Measurements from ENCODE around the gene PACSIN2.

The PACSIN2 gene

GRCh38 chr22:42914511-42915076, 100.4 kb downstream of the PACSIN2 start:
- H3K27me3 Mint-ChIP-seq (ENCODE audit: low read depth, poor library complexity): no peaks in the 10 kb centered on the region
- peaks cover 41% of the 10 kb centered on the region for H3K4me1 Mint-ChIP-seq
- TF ChIP-seq CTCF (IDR thresholded peaks at IDR 0.05): no peak
- H3K36me3 Mint-ChIP-seq (ENCODE audit: low read depth): peaks cover 10% of the 10 kb centered on the region
- no peak overlapping the region for H3K4me3 Mint-ChIP-seq
- H3K27ac Mint-ChIP-seq: no peak overlapping the region
- DNase-seq: no peak
- H3K9me3 Mint-ChIP-seq: no peaks in the 10 kb centered on the region

GRCh38 chr22:42913874-42914510, 101.0 kb downstream of the PACSIN2 start:
- TF ChIP-seq CTCF (IDR thresholded peaks at IDR 0.05): no peak
- DNase-seq: no peak
- Mint-ChIP-seq H3K27me3 (ENCODE audit: low read depth, poor library complexity) (no peaks in the 10 kb centered on the region), H3K4me3 (no peak overlapping the region), H3K36me3 (ENCODE audit: low read depth) (peaks cover 10% of the 10 kb centered on the region), H3K9me3 (no peaks in the 10 kb centered on the region), H3K4me1 (peaks cover 47% of the 10 kb centered on the region), H3K27ac (no peak overlapping the region)

GRCh38 chr22:42912059-42912458, 102.9 kb downstream of the PACSIN2 start:
- H3K9me3 Mint-ChIP-seq: no peaks in the 10 kb centered on the region
- H3K36me3 Mint-ChIP-seq (ENCODE audit: low read depth): peaks cover 10% of the 10 kb centered on the region
- DNase-seq: no peak
- H3K4me3 Mint-ChIP-seq: no peak overlapping the region
- peaks cover 53% of the 10 kb centered on the region for H3K4me1 Mint-ChIP-seq
- H3K27ac Mint-ChIP-seq: no peak overlapping the region
- no peaks in the 10 kb centered on the region for H3K27me3 Mint-ChIP-seq (ENCODE audit: low read depth, poor library complexity)
- TF ChIP-seq CTCF (IDR thresholded peaks at IDR 0.05): no peak

- Mint-ChIP-seq H3K4me3 (no peak overlapping the region), H3K9me3 (no peaks in the 10 kb centered on the region), H3K36me3 (ENCODE audit: low read depth) (peaks cover 10% of the 10 kb centered on the region), H3K27ac (no peak overlapping the region), H3K4me1 (peaks cover 46% of the 10 kb centered on the region), H3K27me3 (ENCODE audit: low read depth, poor library complexity) (no peaks in the 10 kb centered on the region)
- no peak for DNase-seq
- no peak for TF ChIP-seq CTCF (IDR thresholded peaks at IDR 0.05)
Observed at GRCh38 chr22:42910221-42910942, 104.6 kb downstream of the PACSIN2 start.

GRCh38 chr22:42909363-42910058, 105.4 kb downstream of the PACSIN2 start:
- Mint-ChIP-seq H3K27ac (no peak overlapping the region), H3K9me3 (no peaks in the 10 kb centered on the region), H3K4me3 (no peak overlapping the region), H3K27me3 (ENCODE audit: low read depth, poor library complexity) (no peaks in the 10 kb centered on the region), H3K4me1 (peaks cover 49% of the 10 kb centered on the region), H3K36me3 (ENCODE audit: low read depth) (peaks cover 10% of the 10 kb centered on the region)
- DNase-seq: no peak
- no peak for TF ChIP-seq CTCF (IDR thresholded peaks at IDR 0.05)

Measured in nephron progenitor cell (in vitro differentiated cells).